Endothelial cell of umbilical vein (primary cell): ENCODE data around the gene CLN6. TPM values are rescaled to one million over a fixed set of nuclear protein-coding genes. Genes with fewer than 3 reads are reported as not detected.

ENCODE experiments used
- BruUV-seq: library from RNA; stranded (reverse); fragments of 400-500 nt; replicated peaks from 2 replicates; lab custom pipeline; 2021; lab: Mats Ljungman, UMichigan
- CTCF ChIA-PET: fragments of 300-600, 350-600 bp; sonication (Branson Sonifier 250); formaldehyde crosslinking; loops from one replicate; lab custom pipeline; 2021; ENCODE audit warnings: antibody characterized with exemption, inconsistent platforms; lab: Charles Lee
- POLR2A ChIA-PET: fragments of 300-600, 350-600 bp; sonication (Branson Sonifier 250); formaldehyde crosslinking; loops from one replicate; lab custom pipeline; 2021; ENCODE audit warnings: antibody characterized with exemption, inconsistent platforms; lab: Charles Lee
- DNase-seq: peaks from one replicate; pipeline ENCODE4 v3.0.0-alpha.2; 2011; ENCODE audit warnings: low read depth, low spot score
- FAIRE-seq: peaks from 2 replicates; lab custom pipeline; 2011; peaks lifted over from hg19 to GRCh38; lab: Jason Lieb, UNC
- H2AFZ ChIP-seq: 2 replicates; pipeline ENCODE4 v1.6.0; 2012; ENCODE audit warnings: low read depth, low read length, control low read depth, inconsistent platforms
- H3K27ac ChIP-seq: 2 replicates; pipeline ENCODE4 v1.5.1; 2011; ENCODE audit warnings: low read depth, mild to moderate bottlenecking, control low read depth, low read length, moderate library complexity; ENCODE audit not compliant: insufficient read depth
- H3K27me3 ChIP-seq, 2 experiments: 2 replicates each; pipeline versions ENCODE4 v1.6.0 to v1.6.1; 2011; ENCODE audit warnings: low read length in 2 of 2, mixed read lengths in 1 of 2; ENCODE audit not compliant: control insufficient read depth in 2 of 2, insufficient read depth in 2 of 2
- H3K36me3 ChIP-seq, 2 experiments: 2 replicates in 1 of 2; 3 replicates in 1 of 2; pipeline ENCODE4 v1.5.1; 2011; ENCODE audit warnings: low read length in 2 of 2, mild to moderate bottlenecking in 1 of 2, moderate library complexity in 1 of 2; ENCODE audit not compliant: control insufficient read depth in 2 of 2, insufficient read depth in 2 of 2; ENCODE audit errors: extremely low read depth in 1 of 2
- H3K4me1 ChIP-seq: 3 replicates; pipeline ENCODE4 v1.5.1; 2011; ENCODE audit warnings: mild to moderate bottlenecking, low read length; ENCODE audit not compliant: control insufficient read depth, insufficient read depth; ENCODE audit errors: extremely low read depth
- H3K4me2 ChIP-seq: 2 replicates; pipeline ENCODE4 v1.6.1; 2011; ENCODE audit warnings: low read length, control low read depth, mixed read lengths; ENCODE audit not compliant: insufficient read depth
- H3K4me3 ChIP-seq, 3 experiments: fragments of 200-600 bp in 1 of 3; sonication (generic), shearing (Covaris generic) in 1 of 3; replicated peaks in 1 of 3; 2 replicates each; pipeline ENCODE4 v1.5.1; 2011 to 2016; ENCODE audit warnings: control low read depth in 3 of 3, low read length in 3 of 3, mild to moderate bottlenecking in 2 of 3, inconsistent platforms in 1 of 3, low read depth in 1 of 3, moderate library complexity in 1 of 3; ENCODE audit not compliant: insufficient read depth in 1 of 3
- H3K79me2 ChIP-seq: 2 replicates; pipeline ENCODE4 v1.6.0; 2012; ENCODE audit warnings: low read length, inconsistent platforms; ENCODE audit not compliant: control insufficient read depth, insufficient read depth
- H3K9ac ChIP-seq: replicated peaks from 2 replicates; pipeline ENCODE3; 2011; ENCODE audit warnings: low read length, control low read depth; ENCODE audit not compliant: insufficient read depth; ENCODE audit errors: extremely low read depth
- H3K9me1 ChIP-seq: replicated peaks from 3 replicates; pipeline ENCODE4 v1.6.0; 2011; ENCODE audit warnings: mild to moderate bottlenecking, low read length; ENCODE audit not compliant: control insufficient read depth, insufficient read depth; ENCODE audit errors: extremely low read depth
- H3K9me3 ChIP-seq: replicated peaks from 2 replicates; pipeline ENCODE4 v1.5.1; 2012; ENCODE audit warnings: low read length, inconsistent platforms; ENCODE audit not compliant: control insufficient read depth, insufficient read depth
- H4K20me1 ChIP-seq: replicated peaks from 2 replicates; pipeline ENCODE3; 2011; ENCODE audit warnings: mild to moderate bottlenecking, low read length; ENCODE audit not compliant: control insufficient read depth, insufficient read depth; ENCODE audit errors: extremely low read depth
- CTCF ChIP-seq, 2 donors: IDR thresholded peaks; 1 replicate in 1 of 2; 2 replicates in 1 of 2; pipeline ENCODE4 v1.5.1; 2011; ENCODE audit warnings: low read length in 2 of 2, mild to moderate bottlenecking in 2 of 2, moderate library complexity in 2 of 2, control low read depth in 1 of 2, inconsistent platforms in 1 of 2, low read depth in 1 of 2; ENCODE audit not compliant: insufficient read depth in 1 of 2; ENCODE audit errors: extremely low read depth in 1 of 2
- EZH2 ChIP-seq: IDR thresholded peaks from 2 replicates; pipeline ENCODE4 v1.6.1; 2012; ENCODE audit warnings: borderline replicate concordance, low read depth, mild to moderate bottlenecking, moderate library complexity, low read length, inconsistent platforms; ENCODE audit not compliant: severe bottlenecking
- FOS ChIP-seq: IDR thresholded peaks from 2 replicates; pipeline ENCODE4 v1.6.1; 2011; ENCODE audit warnings: mild to moderate bottlenecking, low read length, moderate library complexity, borderline replicate concordance; ENCODE audit not compliant: insufficient read depth
- GATA2 ChIP-seq: IDR thresholded peaks from 2 replicates; pipeline ENCODE4 v1.7.0; 2011; ENCODE audit warnings: low read depth, mild to moderate bottlenecking, moderate library complexity, mixed read lengths, low read length; ENCODE audit not compliant: insufficient read length, insufficient read depth
- JUN ChIP-seq: IDR thresholded peaks from 2 replicates; pipeline ENCODE4 v1.6.1; 2011; ENCODE audit warnings: borderline replicate concordance, low read depth; ENCODE audit not compliant: insufficient read length, insufficient read depth
- MAX ChIP-seq: IDR thresholded peaks from 2 replicates; pipeline ENCODE4 v1.6.1; 2011; ENCODE audit not compliant: insufficient read depth, insufficient read length
- MYC ChIP-seq: IDR thresholded peaks from one replicate; pipeline ENCODE4 v1.6.1; 2011; ENCODE audit warnings: mild to moderate bottlenecking, low read depth, low read length
- POLR2A ChIP-seq: IDR thresholded peaks from 2 replicates; pipeline ENCODE4 v1.6.1; 2012; ENCODE audit warnings: low read depth, mild to moderate bottlenecking, control low read depth, low read length
- POLR2AphosphoS5 ChIP-seq: IDR thresholded peaks from 2 replicates; pipeline ENCODE4 v1.6.1; 2012; ENCODE audit warnings: low read depth, mild to moderate bottlenecking, control low read depth, low read length, moderate library complexity; ENCODE audit not compliant: insufficient read depth
- dilution Hi-C: fragments of 300-500 bp; cut with MboI; formaldehyde crosslinking; loops from one replicate; pipeline ENCODE4 v1.15.0; 2019; ENCODE audit warnings: low sequenced_read_pairs; ENCODE audit not compliant: extremely low pct_ligation_motif_present
- intact Hi-C: fragments of 100-400 bp; cut with micrococcal nuclease; formaldehyde crosslinking; loops from one replicate; pipeline ENCODE4 v1.10.0; 2022
- polyA plus RNA-seq, 4 experiments: library from polyadenylated mRNA; depleted of rRNA in 3 of 4; stranded (reverse) in 3 of 4; unstranded in 1 of 4; fragments of >200 nt; gene quantifications; 2 replicates each; pipeline versions ENCODE4 v1.2.1 to v1.2.3, GENCODE V29; 2011 to 2012; ENCODE audit warnings: missing spikeins in 1 of 4
- total RNA-seq: library from RNA; stranded (reverse); gene quantifications from 2 replicates; pipeline ENCODE4 v1.2.3, GENCODE V29; 2021

The CLN6 gene
- total and polyA plus RNA-seq, 2 donors (not counting 3 experiments of a cell fraction or from before 2014, with no cell fraction given) = 53.9 to 75.5 TPM

- dilution Hi-C loops (no loop called here), intact Hi-C loops (no loop called here)
- no peak overlapping the region for H3K27ac ChIP-seq
- ChIA-PET CTCF (no interaction called here), POLR2A (no interaction called here)
- TF ChIP-seq JUN (no peak), POLR2A (no peak), MAX (no peak), CTCF (IDR thresholded peaks at IDR 0.05; ENCODE audit: extremely low read depth in 1 of 2, insufficient read depth in 1 of 2, low read depth in 1 of 2, low read length in 2 of 2) (no peak), MYC (no peak), GATA2 (no peak), EZH2 (no peak), FOS (no peak), POLR2AphosphoS5 (no peak)
- H4K20me1 ChIP-seq = no peaks in the 10 kb centered on the region
- H3K4me3 ChIP-seq = no peak overlapping the region
- no peaks in the 10 kb centered on the region for H3K9me3 ChIP-seq
- no peak for DNase-seq
- no peaks in the 10 kb centered on the region for H3K27me3 ChIP-seq
- H3K4me2 ChIP-seq = no peak overlapping the region
- H2AFZ ChIP-seq = no peak overlapping the region
- H3K4me1 ChIP-seq = peaks cover 15% of the 10 kb centered on the region
- no peaks in the 10 kb centered on the region for H3K36me3 ChIP-seq
- H3K9ac ChIP-seq = no peak overlapping the region
- H3K9me1 ChIP-seq = no peaks in the 10 kb centered on the region
- no TSS peak for BruUV-seq
- FAIRE-seq = no peak
- peaks cover 6% of the 10 kb centered on the region for H3K79me2 ChIP-seq
Observed at GRCh38 chr15:68208636-68209240, 20.8 kb downstream of the CLN6 start.
